GM15510 (cell line): ENCODE data around the gene SSC5D.
A peak's percentile ranks its signal among the peaks of the same experiment; 100 is the strongest.

ENCODE experiments used
- POLR2A ChIP-seq: IDR thresholded peaks from 3 replicates; pipeline ENCODE4 v1.6.1; 2011; ENCODE audit warnings: borderline replicate concordance; ENCODE audit not compliant: insufficient read length; ENCODE audit errors: extremely low read depth

The SSC5D gene

GRCh38 chr19:55500368-55500952 lies 12.2 kb downstream of the SSC5D start:
- no peak for TF ChIP-seq POLR2A

- no peak for TF ChIP-seq POLR2A
These were observed 14.1 kb downstream of the SSC5D start for GRCh38 chr19:55502197-55502952.

- TF ChIP-seq POLR2A: no peak
These were observed 14.9 kb downstream of the SSC5D start for GRCh38 chr19:55503157-55503501.

- TF ChIP-seq POLR2A: peak; percentile 18
These were observed 15.4 kb downstream of the SSC5D start for GRCh38 chr19:55503502-55504251.

GRCh38 chr19:55504252-55504603 lies 16.0 kb downstream of the SSC5D start:
- no peak for TF ChIP-seq POLR2A

GRCh38 chr19:55504981-55505380 lies 16.7 kb downstream of the SSC5D start:
- TF ChIP-seq POLR2A: no peak

GRCh38 chr19:55508120-55508519 lies 19.9 kb downstream of the SSC5D start:
- no peak for TF ChIP-seq POLR2A

- TF ChIP-seq POLR2A: peak; percentile 43
These were observed 28.8 kb downstream of the SSC5D start for GRCh38 chr19:55516878-55517620.

- TF ChIP-seq POLR2A: no peak
These were observed 31.4 kb downstream of the SSC5D start for GRCh38 chr19:55519451-55520311.

- TF ChIP-seq POLR2A: no peak
These were observed 32.6 kb downstream of the SSC5D start for GRCh38 chr19:55520691-55521292.

GRCh38 chr19:55525289-55526101 lies 37.3 kb downstream of the SSC5D start:
- TF ChIP-seq POLR2A: no peak

- TF ChIP-seq POLR2A: no peak
These were observed 38.3 kb downstream of the SSC5D start for GRCh38 chr19:55526216-55527196.

- TF ChIP-seq POLR2A: no peak
These were observed 39.2 kb downstream of the SSC5D start for GRCh38 chr19:55527197-55528029.
